RWPE2 (cell line): ENCODE measurements around the gene PTS.

Source experiments
- ATAC-seq: fragments of 200-7000 bp; cut with Tn5 transposase; 3 replicates; pipeline ENCODE4 v1.9.1; 2021; ENCODE audit warnings: low read depth
- DNase-seq: peaks from one replicate; pipeline ENCODE4 v3.0.0-alpha.2; 2020; ENCODE audit warnings: low spot score
- H3K27ac ChIP-seq: fragments of 450-650 bp; 2 replicates; pipeline ENCODE4 v1.5.1; 2017; ENCODE audit warnings: mild to moderate bottlenecking; ENCODE audit not compliant: poor library complexity, severe bottlenecking
- H3K27me3 ChIP-seq: fragments of 250-450 bp; sonication (Bioruptor Pico); 2 replicates; pipeline ENCODE4 v1.5.1; 2021; ENCODE audit warnings: mild to moderate bottlenecking, moderate library complexity; ENCODE audit not compliant: insufficient read depth, poor library complexity, severe bottlenecking
- H3K36me3 ChIP-seq: fragments of 250-450 bp; sonication (Bioruptor Pico); 2 replicates; pipeline ENCODE4 v1.5.1; 2020; ENCODE audit warnings: low read depth, mild to moderate bottlenecking, moderate library complexity
- H3K4me1 ChIP-seq: fragments of 250-450 bp; sonication (Bioruptor Pico); 2 replicates; pipeline ENCODE4 v1.5.1; 2021; ENCODE audit warnings: mild to moderate bottlenecking, moderate library complexity; ENCODE audit not compliant: insufficient read depth, poor library complexity, severe bottlenecking
- H3K4me3 ChIP-seq: fragments of 250-450 bp; sonication (Bioruptor Pico); 2 replicates; pipeline ENCODE4 v1.5.1; 2021; ENCODE audit warnings: mild to moderate bottlenecking, moderate library complexity; ENCODE audit not compliant: severe bottlenecking
- H3K9me3 ChIP-seq: fragments of 250-450 bp; sonication (Bioruptor Pico); 2 replicates; pipeline ENCODE4 v1.5.1; 2021; ENCODE audit warnings: mild to moderate bottlenecking, moderate library complexity; ENCODE audit not compliant: severe bottlenecking
- CTCF ChIP-seq: fragments of 450-650 bp; IDR thresholded peaks from one replicate; pipeline ENCODE4 v1.5.1; 2017; ENCODE audit warnings: mild to moderate bottlenecking, moderate library complexity; ENCODE audit not compliant: poor library complexity, severe bottlenecking

Gene PTS

DNA sequence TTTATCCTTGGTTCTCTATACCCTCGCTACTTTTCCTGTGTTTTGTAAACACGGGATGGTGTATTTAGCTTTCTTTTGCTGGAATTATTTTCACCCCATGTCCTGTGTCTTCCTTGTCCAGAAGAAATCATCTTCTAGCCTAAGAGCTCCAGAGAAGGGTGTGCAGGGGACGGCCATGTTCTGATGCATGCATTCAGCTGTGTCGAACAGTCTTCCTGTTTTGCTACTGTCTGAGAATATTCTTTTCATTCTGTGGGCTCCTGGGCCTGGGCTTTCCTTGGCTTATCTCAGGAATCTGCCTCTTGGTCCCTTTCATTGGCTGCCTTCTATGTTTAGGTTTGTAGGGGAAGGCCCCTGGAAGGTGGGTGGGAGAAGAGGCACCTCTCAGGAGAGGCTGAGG, 45.0 kb downstream of the PTS start:
- Histone ChIP-seq H3K36me3 (no peaks in the 10 kb centered on the region), H3K4me3 (no peak overlapping the region), H3K9me3 (no peaks in the 10 kb centered on the region), H3K27me3 (no peaks in the 10 kb centered on the region), H3K27ac (no peak overlapping the region), H3K4me1 (no peaks in the 10 kb centered on the region)
- DNase-seq: no peak
- ATAC-seq: no peak
- no peak for TF ChIP-seq CTCF

DNA sequence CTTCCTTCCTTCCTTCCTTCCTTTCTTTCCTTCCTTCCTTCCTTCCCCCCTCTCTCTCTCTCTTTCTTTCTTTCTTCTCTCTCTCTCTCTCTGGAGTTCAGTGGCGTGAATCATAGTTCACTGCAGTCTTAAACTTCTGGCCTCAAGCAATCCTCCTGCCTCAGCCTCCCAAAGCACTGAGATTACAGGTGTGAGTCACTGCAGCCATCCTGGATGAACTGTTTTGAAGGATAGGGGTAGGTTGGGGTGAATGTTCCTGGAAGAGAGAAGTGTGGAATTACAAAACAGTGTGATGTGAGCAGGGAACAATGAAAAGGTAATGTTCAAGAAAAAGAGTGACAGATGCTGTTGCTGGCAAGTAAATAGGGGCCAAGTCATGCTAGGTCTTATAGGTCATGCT, 46.8 kb downstream of the PTS start:
- H3K36me3 ChIP-seq: no peaks in the 10 kb centered on the region
- no peaks in the 10 kb centered on the region for H3K27me3 ChIP-seq
- no peak for DNase-seq
- no peaks in the 10 kb centered on the region for H3K9me3 ChIP-seq
- no peak overlapping the region for H3K4me3 ChIP-seq
- no peak overlapping the region for H3K27ac ChIP-seq
- H3K4me1 ChIP-seq: no peaks in the 10 kb centered on the region
- TF ChIP-seq CTCF: no peak
- no peak for ATAC-seq

DNA sequence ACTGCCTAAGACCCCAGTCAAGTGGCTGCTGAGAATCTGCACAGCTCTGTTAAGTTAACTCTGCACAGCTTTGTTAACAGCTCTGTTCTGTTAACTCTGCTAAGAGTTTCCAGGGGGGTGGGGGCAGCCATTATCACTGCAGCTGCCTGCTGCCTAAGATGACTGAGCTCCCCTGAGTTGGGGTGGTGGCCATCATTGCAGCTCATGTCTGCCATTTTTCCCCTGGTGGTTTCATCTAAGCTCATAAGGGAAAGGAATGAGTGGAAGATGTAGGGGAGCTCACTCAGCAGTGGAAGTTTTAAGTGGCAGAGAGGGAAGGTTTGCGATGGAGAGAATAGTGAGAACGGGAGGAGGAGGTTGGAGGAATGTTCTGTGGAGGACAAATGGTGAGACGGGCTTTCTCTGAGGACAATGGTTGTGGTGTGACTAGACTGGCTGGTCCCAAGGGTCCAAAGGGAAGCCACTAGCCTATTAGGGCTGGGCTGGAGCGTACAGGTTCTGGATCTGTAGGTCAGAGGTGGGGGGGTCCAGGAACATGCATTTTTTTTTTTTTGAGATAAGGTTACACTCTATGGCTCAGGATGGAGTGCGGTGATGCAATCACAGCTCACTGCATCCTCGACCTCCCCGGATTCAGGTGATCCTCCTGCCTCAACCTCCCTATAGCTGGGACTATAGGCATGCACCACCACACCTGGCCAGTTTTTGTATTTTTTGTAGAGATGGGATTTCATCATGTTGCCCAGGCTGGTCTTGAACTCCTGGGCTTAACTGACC, 48.0 kb downstream of the PTS start:
- Histone ChIP-seq H3K36me3 (no peaks in the 10 kb centered on the region), H3K4me1 (no peaks in the 10 kb centered on the region), H3K4me3 (no peak overlapping the region), H3K9me3 (no peaks in the 10 kb centered on the region), H3K27me3 (no peaks in the 10 kb centered on the region), H3K27ac (no peak overlapping the region)
- DNase-seq: no peak
- ATAC-seq: no peak
- TF ChIP-seq CTCF: no peak

DNA sequence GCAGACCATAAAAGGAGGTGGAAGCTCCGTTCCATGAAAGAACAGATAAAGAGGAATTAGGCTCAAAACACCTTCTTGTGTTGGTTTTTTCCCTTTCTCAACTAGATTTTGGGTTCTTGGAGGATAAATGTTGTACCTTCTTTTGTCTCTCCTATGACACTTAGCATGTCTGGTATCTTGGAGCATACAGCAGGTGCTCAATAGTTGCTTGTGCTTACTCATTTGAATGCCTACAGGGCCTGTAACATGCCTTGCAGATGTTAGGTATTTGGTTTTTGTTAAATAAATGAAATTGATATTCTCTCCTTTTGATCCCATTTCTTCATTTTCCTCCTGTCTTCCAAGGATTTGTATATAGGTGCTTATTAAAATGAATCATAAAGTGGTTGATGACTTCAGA, 50.8 kb downstream of the PTS start:
- no peak for ATAC-seq
- H3K36me3 ChIP-seq: no peaks in the 10 kb centered on the region
- H3K4me3 ChIP-seq: no peak overlapping the region
- H3K27me3 ChIP-seq: no peaks in the 10 kb centered on the region
- no peak for DNase-seq
- no peak for TF ChIP-seq CTCF
- no peaks in the 10 kb centered on the region for H3K4me1 ChIP-seq
- no peaks in the 10 kb centered on the region for H3K9me3 ChIP-seq
- H3K27ac ChIP-seq: no peak overlapping the region

DNA sequence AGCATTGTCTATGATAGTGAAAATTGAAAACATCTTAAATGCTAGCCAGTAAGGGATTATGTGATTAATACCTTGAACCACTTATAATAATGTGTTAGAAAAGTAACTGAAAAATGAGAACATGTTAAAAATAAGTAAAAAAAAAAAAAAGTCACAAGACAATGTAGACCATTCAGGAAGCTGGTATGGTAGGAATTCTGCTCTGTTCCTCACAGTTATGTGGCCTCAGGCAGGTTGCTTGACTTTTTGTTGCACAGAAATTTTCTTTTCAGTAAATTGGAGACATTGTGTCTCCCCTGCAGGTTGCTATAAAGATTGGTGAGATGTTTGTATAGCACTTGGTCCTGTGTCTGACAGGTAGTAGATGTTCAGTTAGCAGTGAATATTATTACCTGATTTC, 51.7 kb downstream of the PTS start:
- Histone ChIP-seq H3K9me3 (no peaks in the 10 kb centered on the region), H3K4me3 (no peak overlapping the region), H3K27ac (no peak overlapping the region), H3K36me3 (no peaks in the 10 kb centered on the region), H3K4me1 (no peaks in the 10 kb centered on the region), H3K27me3 (no peaks in the 10 kb centered on the region)
- ATAC-seq (no peak), DNase-seq (no peak)
- TF ChIP-seq CTCF: no peak
